GF-D8 (cell line): Measurements from ENCODE around the gene SDF4.
"Not testable (repeated sequence)": the region's sequence is repeated elsewhere in the genome, so short reads cannot be mapped to it uniquely, and the experiment has no call there.

ENCODE experiments used
- DNase-seq: peaks from one replicate; lab custom pipeline; 2025; lab: John Stamatoyannopoulos, UW

SDF4 gene

DNA sequence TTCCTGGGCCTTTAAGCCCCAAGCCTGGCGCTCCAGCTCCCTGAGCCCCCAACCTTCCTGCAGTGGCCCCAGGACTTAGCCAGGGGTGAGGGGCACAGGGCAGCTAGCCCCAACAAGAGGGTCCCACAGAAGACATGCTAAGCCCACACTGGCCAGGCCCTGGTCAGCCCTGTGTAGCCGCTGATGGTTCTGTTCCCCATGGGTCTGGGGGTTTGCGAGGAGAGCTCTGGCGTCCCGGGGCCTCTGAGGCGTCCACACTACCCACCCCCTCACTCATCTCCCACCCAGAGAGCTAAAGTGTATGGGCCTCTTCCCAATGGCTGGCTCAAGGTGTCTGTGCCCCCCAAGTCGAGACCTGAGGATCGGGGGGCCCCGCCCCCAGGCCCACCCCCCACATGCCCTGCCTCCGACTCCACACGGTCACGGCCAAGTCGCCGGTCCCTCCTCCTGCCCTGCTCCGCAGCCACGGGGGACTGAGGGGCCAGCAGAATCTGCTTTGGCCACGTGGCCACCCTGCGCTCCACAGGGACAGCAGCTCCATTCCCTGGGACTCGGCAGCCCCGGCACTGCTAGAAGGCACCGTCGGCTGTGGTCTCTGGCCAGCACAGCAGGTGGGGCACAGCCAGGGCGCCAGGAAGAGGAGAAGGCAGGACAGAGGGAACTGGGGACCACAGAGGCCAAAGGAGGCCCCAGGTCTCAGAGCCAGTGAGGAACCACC lies 33.2 kb downstream of the SDF4 start:
- DNase-seq = no peak

DNA sequence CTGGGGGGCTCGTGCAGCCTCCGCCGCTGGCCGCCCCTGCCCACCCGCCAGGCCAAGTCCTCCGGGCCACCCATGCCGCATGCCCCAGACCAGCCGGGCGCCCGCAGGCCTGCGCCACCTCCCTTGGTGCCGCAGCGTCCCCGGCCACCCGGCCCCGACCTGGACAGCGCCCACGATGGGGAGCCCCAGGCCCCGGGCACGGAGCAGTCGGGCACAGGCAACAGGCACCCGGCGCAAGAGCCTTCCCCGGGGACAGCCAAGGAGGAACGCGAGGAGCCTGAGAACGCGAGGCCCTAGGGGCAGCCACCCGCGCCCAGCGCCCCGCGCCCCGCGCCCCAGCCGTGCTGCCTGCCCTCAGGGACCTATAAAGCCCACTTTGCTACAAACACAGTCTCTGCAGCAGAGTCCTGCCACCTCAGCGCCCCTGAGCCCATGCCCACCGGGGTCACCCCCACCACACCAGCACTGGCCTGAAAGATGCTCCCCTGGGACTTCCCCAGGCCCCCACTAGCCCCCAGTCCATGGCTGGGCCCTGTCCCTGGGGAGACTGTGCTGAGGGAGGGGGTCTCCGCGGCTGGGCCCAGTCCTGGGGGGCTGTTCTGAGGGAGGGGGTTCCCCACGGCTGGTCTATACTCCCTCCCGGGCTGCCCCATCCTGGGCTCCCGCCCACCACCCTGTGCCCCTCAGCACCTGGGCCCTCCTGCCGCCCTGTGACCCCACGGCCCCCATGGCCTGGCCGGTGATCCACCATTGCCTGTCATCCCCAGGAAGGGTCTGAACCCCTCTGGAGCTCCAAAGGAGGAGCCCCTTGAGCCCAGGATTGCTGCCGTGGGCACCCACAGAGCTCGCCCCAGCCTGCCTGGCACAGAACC lies 34.0 kb downstream of the SDF4 start:
- no peak for DNase-seq

DNA sequence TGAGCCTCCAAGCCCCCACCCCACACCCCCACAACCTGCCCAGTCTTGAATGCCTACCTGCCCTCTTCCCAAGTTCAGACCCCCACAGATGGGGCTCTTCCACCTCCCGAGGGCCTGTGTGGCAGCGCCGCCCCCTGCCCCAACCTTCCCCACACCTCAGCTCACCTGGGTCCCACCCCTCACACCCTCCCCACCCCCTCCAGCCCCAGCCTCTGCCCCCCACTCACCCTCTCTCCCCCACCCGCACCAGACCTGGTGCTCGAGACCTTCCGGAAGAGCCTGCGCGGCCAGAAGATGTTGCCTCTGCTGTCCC lies 34.7 kb downstream of the SDF4 start:
- no peak for DNase-seq

DNA sequence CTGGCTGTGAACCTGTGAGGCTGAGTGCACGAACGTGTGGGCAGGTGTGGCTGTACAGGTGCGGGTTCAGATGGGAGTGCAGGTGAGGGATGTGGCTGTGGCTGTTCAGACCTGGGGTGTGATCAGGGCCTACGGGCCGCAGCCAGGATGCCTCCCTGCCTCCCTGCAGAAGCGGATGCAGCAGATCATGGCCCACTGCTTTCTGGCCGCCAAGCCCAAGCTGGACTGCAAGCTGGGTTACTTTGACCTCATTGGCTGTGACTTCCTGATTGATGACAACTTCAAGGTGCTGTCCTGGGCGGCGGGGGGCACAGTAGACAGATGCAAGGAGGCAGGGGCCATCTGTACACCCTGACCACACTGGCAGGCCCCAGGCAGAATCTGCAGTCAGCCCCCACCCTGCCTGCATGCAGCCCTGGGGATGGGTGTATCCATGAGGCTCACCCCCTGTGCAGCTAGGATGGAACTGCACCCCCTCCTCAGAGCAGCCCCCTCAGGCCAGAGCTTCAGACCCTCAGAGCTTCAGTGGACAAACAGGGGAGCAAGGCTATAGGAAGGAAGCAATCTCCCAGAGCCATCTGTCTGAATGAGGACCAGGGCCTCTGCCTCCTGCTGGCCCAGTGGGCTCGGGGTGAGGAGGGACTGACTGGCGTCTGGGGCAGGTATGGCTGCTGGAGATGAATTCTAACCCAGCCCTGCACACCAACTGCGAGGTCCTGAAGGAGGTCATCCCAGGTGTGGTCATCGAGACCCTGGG lies 35.2 kb downstream of the SDF4 start:
- DNase-seq = no peak

DNA sequence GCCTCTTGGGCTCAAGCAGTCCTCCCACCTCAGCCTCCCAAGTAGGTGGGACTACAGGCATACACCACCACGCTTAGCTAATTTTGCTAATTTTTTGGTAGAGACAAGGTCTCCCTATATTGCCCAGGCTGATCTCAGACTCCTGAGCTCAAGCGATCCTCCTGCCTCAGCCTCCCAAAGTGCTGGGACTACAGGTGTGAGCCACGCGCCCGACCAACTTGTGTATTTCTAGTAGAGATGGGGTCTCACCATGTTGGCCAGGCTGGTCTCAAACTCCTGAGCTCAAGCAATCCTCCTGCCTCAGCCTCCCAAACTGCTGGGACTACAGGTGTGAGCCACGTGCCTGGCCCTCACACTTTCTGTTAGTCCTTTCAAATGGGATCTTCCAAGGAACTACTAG lies 36.1 kb downstream of the SDF4 start:
- DNase-seq = not testable (repeated sequence)

DNA sequence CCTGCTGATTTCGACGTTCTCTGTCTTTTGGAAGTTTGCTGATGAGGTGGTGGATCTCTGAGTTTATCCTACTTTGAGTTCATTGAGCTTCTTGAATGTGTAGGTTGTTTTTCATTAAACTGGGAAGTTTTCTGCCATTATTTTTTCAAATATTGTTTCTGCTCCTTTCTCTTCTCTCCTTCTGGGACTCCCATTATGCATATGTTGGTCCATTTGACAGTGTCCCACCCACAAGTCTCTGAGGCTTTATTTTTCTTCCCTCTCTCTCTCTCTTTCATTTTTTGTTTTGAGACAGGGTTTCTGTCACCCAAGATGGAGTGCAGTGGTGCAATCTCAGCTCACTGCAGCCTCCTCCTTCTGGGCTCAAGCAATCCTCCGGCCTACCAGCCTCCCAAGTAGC lies 37.1 kb downstream of the SDF4 start:
- DNase-seq = no peak

DNA sequence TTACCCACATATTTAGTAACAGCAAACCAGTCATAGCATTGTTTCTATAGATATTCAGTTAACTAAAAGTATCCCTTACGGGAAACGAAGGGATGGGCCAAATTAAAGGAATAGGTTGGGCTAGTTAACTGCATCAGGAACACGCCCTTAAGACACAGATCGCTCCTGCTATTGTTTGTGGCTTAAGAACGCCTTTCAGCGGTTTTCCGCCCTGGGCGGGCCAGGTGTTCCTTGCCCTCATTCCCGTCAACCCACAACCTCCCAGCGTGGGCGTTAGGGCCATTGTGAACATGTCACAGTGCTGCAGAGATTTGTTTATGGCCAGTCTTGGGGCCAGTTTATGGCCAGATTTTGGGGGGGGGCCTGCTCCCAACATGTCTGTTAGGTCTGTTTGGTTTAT lies 40.1 kb downstream of the SDF4 start:
- DNase-seq = no peak

DNA sequence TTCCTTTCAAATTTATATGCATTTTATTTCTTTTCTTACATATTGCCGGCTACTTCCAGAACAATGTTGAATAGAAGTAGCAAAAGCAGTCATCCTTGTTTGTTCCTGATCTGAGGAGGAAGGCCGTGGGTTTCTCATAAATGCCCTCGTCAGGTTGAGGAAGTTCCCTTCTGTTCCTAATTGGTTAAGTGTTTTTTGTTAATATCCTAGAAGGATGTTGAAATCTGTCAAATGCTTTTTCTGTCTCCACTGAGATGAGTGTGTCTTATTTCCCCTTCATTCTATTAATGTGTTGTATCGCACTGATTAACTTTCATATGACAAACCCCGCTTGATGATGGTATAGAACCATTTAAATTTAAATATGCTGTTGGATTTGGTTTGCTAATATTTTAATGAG lies 42.7 kb downstream of the SDF4 start:
- no peak for DNase-seq

DNA sequence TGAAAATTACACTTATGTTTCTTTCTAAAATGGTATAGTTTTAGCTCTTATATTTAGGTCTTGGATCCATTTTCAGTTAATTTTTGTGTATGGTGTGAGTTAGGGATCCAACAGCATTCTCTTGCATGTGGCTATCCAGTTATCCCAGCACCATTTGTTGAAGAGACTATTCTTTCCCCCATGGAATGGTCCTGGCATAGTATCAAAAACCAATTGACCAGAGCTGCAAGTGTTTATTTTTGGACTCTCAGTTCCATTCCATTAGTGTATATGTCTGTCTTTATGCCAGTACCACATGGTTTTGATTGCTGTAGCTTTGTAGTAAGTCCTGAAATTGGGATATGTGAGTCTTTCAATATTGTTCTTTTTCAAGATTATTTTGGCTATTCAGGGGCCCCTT lies 43.9 kb downstream of the SDF4 start:
- DNase-seq = no peak

DNA sequence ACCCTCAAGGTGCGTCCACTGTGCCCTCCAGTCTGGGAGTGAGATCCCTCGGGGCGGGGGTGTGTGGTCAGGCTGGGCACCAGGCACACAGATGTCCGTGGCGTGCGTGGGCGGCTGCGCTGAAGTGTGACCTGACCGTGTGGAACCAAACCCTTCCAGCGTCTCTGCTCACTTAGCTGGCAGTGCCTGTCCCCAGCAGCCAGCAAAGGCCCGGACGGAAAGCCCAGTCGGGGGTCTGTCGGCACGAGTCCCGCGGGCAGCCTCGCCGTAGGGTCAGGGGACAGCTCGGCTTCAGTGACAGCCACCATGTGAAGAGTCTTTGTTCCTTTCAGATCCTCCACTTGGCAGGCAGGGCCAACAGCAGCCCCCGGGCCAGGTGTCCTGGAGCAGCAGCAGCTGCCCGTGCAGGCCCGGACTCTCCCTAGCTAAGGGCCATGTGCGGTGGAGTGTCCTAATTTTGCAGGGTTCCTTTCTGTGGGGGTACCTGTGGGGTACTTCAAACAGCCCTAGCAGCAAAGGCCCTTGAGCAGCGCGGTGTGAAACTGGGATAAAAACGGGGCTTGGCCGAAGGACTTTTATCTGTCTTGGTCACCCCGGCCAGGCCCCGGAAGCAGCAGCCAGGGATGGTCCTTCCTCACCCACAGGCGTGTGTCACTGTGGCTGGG lies 46.6 kb downstream of the SDF4 start:
- no peak for DNase-seq

DNA sequence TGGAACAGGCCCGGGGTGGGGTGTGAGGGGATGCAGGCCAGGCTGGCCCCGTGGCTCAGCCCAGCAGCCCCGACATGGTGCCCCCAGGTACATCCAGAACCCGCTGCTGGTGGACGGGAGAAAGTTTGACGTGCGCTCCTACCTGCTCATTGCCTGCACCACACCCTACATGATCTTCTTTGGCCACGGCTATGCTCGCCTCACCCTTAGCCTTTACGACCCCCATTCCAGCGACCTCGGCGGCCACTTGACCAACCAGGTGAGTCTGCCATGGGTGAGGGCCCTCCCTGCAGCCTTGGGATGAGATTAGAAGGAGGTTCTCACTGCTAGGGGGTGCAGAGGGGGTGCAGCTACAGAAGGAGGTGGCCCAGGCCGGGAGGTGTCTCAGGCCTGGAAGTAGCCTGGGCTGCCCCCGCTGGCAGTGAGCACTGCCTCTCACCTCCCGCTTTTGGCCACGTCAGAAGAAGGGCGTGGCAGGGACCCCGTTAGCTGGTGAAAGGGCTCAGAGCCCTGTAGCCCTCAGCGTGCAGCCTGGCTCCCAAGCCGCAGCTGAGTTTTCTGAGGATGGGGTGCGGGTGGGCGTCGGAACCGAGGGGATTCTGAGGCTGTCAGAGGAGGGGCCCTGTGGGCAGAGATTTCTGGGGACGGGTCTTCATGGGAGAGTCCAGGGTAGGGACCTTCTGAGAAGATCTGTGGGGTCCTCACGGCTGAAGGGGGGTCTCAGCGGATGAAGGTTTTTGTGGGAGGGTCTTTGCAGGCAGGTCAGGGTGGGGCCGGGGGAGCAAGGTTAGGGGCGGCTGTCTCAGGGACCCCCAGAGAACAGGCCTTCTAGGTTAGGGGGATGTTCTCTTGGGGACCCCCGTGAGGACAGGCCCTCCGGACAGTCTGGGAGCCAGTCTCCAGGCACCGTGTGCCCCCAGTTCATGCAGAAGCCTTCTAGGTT lies 47.7 kb downstream of the SDF4 start:
- no peak for DNase-seq

DNA sequence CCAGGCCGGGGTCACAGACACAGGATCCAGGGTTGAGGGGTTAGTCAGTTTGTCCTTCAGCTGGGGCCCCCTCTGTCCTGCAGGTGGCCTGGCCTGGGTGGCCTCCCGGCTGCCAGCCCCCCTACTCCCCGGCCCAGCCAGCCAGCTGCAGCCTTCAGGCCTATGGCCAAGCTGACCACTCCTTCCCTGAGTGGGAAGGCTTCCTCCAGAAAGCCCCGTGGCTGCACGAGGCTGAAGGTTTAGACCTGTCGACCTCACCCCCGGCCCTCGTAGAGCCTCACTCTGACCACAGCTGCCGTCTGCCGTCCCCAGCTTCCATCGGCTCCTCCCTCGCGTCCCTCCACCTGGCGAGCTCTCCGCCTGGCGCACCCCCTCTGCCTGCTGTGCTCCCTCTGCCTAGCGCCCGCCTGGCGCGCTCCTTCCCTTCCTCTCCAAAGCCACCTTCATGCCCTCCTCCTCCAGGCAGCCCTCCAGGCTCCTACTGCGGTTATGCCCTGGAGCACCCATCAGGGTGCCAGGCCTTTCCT lies 48.5 kb downstream of the SDF4 start:
- no peak for DNase-seq

DNA sequence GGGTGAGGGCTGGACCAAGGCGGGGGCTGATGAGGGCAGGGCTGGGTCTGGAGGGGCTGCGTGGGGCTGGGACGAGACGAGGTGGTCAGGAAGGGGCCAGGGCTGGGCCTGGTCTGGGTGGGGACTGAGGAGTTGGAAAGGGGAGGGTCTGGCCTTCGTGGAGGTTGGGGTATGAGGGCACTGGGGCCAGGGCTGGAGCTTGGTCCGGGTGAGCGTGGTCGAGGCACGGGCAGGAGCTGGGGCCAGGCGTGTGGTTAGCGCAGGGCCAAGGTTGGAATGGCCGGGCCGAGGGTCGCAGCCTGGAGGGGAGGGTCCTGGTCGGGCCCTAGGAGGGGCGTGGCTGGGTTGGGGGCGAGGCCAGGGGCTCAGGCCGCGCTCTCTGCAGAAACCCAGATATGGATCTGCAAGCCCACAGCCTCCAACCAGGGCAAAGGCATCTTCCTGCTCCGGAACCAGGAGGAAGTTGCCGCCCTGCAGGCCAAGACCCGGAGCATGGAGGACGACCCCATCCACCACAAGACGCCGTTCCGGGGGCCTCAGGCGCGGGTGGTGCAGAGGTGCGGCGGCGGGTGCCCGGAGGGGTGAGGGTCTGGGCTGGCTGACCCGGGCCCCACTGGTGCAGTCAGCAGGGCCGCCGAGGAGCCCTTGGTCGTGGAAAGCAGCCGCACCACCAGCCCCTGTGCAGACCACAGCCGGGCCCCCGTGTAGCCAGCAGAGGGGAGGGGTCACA lies 49.1 kb downstream of the SDF4 start:
- no peak for DNase-seq

DNA sequence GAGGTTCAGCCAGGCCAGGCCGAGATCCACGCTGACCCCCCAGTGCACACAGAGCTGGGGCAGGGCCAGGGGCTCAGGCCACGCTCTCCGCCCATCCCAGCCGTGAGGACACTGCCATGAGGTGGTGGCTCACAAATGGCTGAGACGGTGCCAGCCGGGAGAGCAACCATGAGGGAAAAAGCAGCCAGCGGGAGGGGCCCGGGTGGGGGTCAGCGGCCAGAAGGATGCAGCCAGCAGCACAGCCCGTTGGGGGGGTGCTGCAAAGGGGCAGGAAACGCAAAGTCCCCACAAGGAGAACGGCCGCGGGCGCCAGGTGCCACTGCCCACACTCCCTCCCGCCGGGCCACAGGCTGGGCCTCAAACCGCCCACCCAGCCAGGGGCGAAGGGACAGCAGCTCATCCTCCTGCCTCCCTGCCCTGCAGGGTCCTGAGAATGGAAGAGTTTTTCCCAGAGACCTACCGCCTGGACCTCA lies 49.8 kb downstream of the SDF4 start:
- DNase-seq = no peak

DNA sequence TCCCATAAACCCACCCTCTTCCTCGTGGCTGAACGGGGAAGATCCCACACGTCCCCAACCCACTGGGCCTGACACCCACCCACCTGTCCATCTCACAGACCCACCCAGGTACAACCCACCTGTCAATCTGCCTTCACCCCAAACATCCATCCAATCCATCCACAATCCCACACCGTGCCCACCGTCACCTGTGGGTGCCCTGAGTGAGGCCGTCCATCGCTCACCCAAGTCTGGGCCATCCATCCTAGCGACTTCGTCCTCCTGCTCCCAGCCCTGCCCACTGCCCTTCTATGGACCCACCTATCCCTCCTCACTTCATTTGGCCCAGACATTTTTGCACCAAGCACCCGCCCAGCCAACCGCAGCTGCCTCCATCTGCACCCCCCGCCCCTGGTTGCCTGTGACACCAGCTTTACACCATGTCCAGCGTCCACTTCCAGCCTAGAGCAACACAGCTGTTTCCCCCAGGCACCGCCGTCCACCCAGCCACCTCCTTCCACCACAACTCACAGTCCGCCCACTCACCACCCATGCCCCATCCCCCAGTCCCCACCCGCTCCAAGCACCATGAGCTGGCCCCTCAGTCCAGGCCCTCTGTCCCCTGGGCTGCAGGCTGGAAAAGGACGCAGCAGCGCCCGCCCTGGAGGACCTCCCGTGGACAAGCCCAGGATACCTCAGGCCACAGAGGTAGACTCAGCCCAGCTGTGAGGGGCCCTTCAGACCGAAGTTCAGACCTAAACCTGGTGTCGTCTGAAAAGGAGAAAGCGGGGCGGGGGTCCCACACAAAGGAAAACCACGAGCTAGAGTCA lies 50.5 kb downstream of the SDF4 start:
- DNase-seq = no peak

DNA sequence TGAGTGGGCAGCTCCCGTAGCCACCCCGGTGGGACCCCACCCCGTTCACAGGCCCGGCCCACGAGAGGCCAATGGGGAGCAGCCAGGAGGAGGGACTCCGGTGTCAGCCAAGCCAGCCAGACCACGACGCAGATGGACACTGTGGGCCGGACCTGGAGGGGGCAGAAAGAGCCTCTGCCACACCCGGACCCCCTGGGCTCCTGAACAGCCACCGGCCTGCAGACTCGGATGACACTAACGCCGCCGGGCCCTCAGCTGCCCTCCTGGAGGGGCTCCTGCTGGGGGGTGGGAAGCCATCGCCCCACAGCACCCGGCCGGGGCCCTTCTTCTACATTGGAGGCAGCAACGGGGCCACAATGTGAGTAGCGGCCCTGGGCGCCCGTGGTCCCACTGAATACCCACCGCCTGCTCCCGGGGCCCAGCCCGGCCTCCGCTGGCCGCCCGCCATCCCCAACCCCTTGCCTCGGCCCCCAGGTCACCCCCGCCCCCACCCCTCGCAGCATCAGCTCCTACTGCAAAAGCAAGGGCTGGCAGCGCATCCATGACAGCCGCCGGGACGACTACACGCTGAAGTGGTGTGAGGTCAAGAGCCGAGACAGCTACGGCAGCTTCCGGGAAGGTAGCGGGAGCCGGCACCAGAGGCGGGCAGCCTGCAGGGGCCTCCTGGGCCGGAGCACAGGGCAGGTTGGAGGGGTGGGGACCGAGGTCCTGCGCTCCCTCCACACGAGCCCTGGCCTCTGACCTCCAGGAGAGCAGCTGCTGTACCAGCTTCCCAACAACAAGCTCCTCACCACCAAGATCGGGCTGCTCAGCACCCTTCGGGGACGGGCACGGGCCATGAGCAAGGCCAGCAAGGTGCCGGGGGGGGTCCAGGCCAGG lies 51.6 kb downstream of the SDF4 start:
- DNase-seq = no peak

DNA sequence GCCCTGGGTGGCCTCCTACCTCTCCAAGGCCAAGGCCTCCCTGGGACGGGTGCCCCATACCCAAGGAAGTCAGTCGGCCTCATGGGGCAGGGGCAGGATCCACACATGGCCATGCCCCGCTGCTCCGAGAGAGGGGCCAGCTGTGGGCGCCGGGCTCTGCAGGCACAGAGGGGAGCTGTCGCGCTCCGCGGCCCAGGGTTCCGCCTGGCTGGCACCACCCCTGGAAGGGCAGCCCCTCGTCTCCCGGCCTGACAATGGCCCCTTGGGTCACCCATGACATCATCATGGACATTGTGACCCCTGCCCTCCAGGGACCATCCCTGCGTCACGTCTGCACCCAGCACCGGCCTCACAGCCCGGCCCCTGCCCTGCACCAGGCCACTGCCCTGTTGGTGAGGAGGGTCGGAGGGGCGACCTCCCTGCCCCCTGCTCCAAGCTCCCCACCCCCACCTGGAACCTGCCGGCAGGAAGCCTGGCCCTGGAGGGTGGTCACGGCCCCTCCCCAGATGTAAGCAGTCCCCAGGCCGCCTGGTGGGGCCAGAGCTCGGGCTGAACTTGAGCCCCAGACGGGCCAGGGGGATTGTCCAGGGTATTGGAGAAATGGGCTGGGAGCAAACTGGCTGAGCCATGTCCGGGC lies 52.3 kb downstream of the SDF4 start:
- no peak for DNase-seq

DNA sequence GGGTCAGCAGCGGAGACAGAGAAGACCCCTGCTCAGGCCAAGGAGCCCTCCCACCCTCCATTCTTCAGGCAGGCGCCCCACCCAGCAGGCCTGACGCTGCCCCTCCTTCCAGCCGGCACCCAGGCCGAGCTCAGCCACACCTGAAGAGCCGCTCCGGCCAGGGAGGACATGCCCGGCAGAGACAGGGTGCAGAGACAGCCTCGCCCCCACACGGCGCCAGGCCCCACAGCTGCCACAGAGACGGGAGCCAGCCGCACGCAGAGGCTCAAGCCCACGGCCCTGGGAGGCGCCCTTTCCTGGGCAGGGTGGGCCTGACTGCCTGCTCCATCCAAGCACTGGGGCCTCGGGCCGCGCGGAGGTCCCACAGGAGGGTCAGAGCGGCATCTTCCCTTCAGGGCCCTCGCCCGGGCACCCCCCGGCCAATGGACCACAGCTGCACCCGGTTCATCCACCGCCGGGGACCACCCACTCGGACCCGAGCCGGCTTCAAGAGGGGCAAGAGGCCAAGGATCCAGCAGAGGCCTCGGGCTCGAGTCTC lies 52.9 kb downstream of the SDF4 start:
- DNase-seq = no peak
